ENCODE measurements around the gene GFY.
"Not testable (repeated sequence)": the region's sequence is repeated elsewhere in the genome, so short reads cannot be mapped to it uniquely, and the experiment has no call there.

- TF ChIP-seq CTCF (tag by site-specific recombination; IDR thresholded peaks at IDR 0.05); GLIS1 (tag by site-specific recombination; IDR thresholded peaks at IDR 0.05); ZNF266 (tag by site-specific recombination; IDR thresholded peaks at IDR 0.05; ENCODE audit: low read depth); ZNF585B (tag by site-specific recombination; IDR thresholded peaks at IDR 0.05): not testable (repeated sequence)
Observed at GRCh38 chr19:49444100-49444700, 19.0 kb downstream of the GFY start.
